ENCODE results near the gene CPNE4. TPM values are rescaled to one million over a fixed set of nuclear protein-coding genes. Genes with fewer than 3 reads are reported as not detected.

Gene CPNE4
- total RNA-seq, 1 donor from 2014 or later: 0.20 TPM

DNA sequence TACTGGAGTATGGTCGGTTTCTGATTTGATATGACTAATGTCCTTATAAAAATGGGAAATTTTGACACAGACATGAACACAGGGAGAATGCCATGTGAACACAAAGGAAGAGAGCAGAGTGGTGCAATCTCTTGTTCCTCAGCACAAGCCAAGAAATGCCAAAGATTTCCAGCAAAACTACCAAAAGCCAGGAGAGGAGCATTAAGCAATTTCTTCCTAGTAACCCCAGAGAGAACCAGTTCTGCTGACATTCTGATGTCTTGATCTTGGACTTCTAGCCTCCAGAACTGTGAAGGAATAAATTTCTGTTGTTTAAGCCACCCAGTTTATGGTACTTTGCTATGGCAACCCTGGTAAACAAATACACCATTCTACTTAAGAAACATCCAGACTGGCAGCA, 304.2 kb downstream of the CPNE4 start:
- Mint-ChIP-seq H3K27ac (no peak overlapping the region), H3K4me1 (no peaks in the 10 kb centered on the region), H3K9me3 (no peaks in the 10 kb centered on the region), H3K27me3 (ENCODE audit: low read depth) (no peaks in the 10 kb centered on the region), H3K36me3 (no peaks in the 10 kb centered on the region), H3K4me3 (no peak overlapping the region)
- DNase-seq (ENCODE audit: low spot score in 2 of 2, unreplicated experiment in 2 of 2): no peak
- TF ChIP-seq, protein P1, sequence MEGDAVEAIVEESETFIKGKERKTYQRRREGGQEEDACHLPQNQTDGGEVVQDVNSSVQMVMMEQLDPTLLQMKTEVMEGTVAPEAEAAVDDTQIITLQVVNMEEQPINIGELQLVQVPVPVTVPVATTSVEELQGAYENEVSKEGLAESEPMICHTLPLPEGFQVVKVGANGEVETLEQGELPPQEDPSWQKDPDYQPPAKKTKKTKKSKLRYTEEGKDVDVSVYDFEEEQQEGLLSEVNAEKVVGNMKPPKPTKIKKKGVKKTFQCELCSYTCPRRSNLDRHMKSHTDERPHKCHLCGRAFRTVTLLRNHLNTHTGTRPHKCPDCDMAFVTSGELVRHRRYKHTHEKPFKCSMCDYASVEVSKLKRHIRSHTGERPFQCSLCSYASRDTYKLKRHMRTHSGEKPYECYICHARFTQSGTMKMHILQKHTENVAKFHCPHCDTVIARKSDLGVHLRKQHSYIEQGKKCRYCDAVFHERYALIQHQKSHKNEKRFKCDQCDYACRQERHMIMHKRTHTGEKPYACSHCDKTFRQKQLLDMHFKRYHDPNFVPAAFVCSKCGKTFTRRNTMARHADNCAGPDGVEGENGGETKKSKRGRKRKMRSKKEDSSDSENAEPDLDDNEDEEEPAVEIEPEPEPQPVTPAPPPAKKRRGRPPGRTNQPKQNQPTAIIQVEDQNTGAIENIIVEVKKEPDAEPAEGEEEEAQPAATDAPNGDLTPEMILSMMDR (IDR thresholded peaks at IDR 0.05; ENCODE audit: unreplicated experiment): no peak

DNA sequence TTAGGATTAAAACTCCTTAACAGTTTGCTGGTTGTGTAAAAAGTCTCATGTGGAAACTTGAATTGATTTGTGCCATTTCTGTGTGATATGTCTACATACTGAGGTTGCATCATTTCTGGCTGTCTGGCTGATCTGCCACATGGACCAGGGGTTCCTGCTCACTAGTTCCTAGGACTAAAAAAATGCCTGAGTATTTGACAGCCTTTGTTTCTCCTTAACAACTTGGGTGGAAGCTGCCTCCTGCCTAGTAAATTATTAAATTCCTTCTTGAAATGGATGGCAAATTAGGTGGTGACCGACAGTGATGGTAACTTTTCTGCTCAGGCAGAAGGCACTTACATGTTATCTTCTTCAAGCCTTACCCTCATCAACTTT, 305.2 kb downstream of the CPNE4 start:
- Mint-ChIP-seq H3K27me3 (ENCODE audit: low read depth) (peaks cover under 1% of the 10 kb centered on the region), H3K4me3 (no peak overlapping the region), H3K9me3 (no peaks in the 10 kb centered on the region), H3K4me1 (no peaks in the 10 kb centered on the region), H3K36me3 (no peaks in the 10 kb centered on the region), H3K27ac (no peak overlapping the region)
- TF ChIP-seq, protein P1 (IDR thresholded peaks at IDR 0.05; ENCODE audit: unreplicated experiment): no peak
- no peak for DNase-seq (ENCODE audit: low spot score in 2 of 2, unreplicated experiment in 2 of 2)

GRCh38 chr3:131728898-131729642, 305.7 kb downstream of the CPNE4 start:
- Mint-ChIP-seq H3K9me3 (no peaks in the 10 kb centered on the region), H3K27ac (no peak overlapping the region), H3K4me3 (no peak overlapping the region), H3K36me3 (no peaks in the 10 kb centered on the region), H3K4me1 (no peaks in the 10 kb centered on the region), H3K27me3 (ENCODE audit: low read depth) (peaks cover 2% of the 10 kb centered on the region)
- no peak for DNase-seq (ENCODE audit: low spot score in 2 of 2, unreplicated experiment in 2 of 2)
- TF ChIP-seq, protein P1 (IDR thresholded peaks at IDR 0.05; ENCODE audit: unreplicated experiment): no peak

DNA sequence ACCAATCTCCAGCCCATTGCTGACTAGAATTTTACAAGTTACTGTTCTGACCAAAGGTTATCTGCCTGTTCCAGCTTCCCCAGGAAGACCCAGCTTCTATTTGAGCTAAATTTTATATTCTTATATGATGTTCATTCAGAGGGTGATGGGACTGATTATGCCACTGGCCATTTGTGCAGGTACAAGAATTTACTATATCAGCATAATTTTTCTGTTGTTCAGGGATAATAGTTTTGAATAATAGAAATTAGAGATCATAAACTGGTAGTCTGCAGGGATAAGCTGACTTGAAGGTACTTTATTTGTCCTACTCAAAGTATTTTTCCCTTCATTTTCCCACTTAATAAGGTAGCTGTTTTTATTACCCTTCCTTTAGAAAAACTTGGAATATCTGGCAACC, 309.4 kb downstream of the CPNE4 start:
- TF ChIP-seq, protein P1 (IDR thresholded peaks at IDR 0.05; ENCODE audit: unreplicated experiment): no peak
- Mint-ChIP-seq H3K4me3 (no peak overlapping the region), H3K9me3 (no peaks in the 10 kb centered on the region), H3K27ac (no peak overlapping the region), H3K36me3 (no peaks in the 10 kb centered on the region), H3K27me3 (ENCODE audit: low read depth) (peaks cover 7% of the 10 kb centered on the region), H3K4me1 (no peaks in the 10 kb centered on the region)
- no peak for DNase-seq (ENCODE audit: low spot score in 2 of 2, unreplicated experiment in 2 of 2)

- Mint-ChIP-seq H3K4me1 (no peaks in the 10 kb centered on the region), H3K9me3 (no peaks in the 10 kb centered on the region), H3K4me3 (no peak overlapping the region), H3K27ac (no peak overlapping the region), H3K36me3 (no peaks in the 10 kb centered on the region), H3K27me3 (ENCODE audit: low read depth) (peaks cover 7% of the 10 kb centered on the region)
- no peak for DNase-seq (ENCODE audit: low spot score in 2 of 2, unreplicated experiment in 2 of 2)
- TF ChIP-seq, protein P1 (IDR thresholded peaks at IDR 0.05; ENCODE audit: unreplicated experiment): no peak
These were observed 311.5 kb downstream of the CPNE4 start for GRCh38 chr3:131723343-131723742.
